ENCODE data around the gene FCHSD1. TPM values are rescaled to one million over a fixed set of nuclear protein-coding genes. Genes with fewer than 3 reads are reported as not detected.

Gene FCHSD1
- total RNA-seq, 1 donor from 2014 or later: 28.9 TPM

GRCh38 chr5:141672841-141673813 is 21.9 kb upstream of the FCHSD1 start:
- no peak for DNase-seq (ENCODE audit: low read depth)

GRCh38 chr5:141672071-141672840 is 21.0 kb upstream of the FCHSD1 start:
- no peak for DNase-seq (ENCODE audit: low read depth)

- DNase-seq (ENCODE audit: low read depth): no peak
These were observed 18.3 kb upstream of the FCHSD1 start for GRCh38 chr5:141669520-141669919.

- no peak for DNase-seq (ENCODE audit: low read depth)
These were observed 17.5 kb upstream of the FCHSD1 start for GRCh38 chr5:141668601-141669265.

- no peak for DNase-seq (ENCODE audit: low read depth)
These were observed 15.1 kb upstream of the FCHSD1 start for GRCh38 chr5:141665995-141666940.

GRCh38 chr5:141664733-141665461 is 13.7 kb upstream of the FCHSD1 start:
- DNase-seq (ENCODE audit: low read depth): peak; percentile 48

GRCh38 chr5:141663506-141663905 is 12.3 kb upstream of the FCHSD1 start:
- no peak for DNase-seq (ENCODE audit: low read depth)

- no peak for DNase-seq (ENCODE audit: low read depth)
These were observed 10.8 kb upstream of the FCHSD1 start for GRCh38 chr5:141662028-141662427.

- DNase-seq (ENCODE audit: low read depth): peak; percentile 91
These were observed 6.8 kb upstream of the FCHSD1 start for GRCh38 chr5:141657937-141658545.

GRCh38 chr5:141657404-141657803 is 6.2 kb upstream of the FCHSD1 start:
- no peak for DNase-seq (ENCODE audit: low read depth)

GRCh38 chr5:141656396-141656795 is 5.2 kb upstream of the FCHSD1 start:
- DNase-seq (ENCODE audit: low read depth): no peak

GRCh38 chr5:141655020-141655419 is 3.8 kb upstream of the FCHSD1 start:
- DNase-seq (ENCODE audit: low read depth): no peak

- peak; percentile 60 for DNase-seq (ENCODE audit: low read depth)
These were observed 3.1 kb upstream of the FCHSD1 start for GRCh38 chr5:141654298-141654697.

GRCh38 chr5:141651728-141652105 is 499 bp upstream of the FCHSD1 start:
- no peak for DNase-seq (ENCODE audit: low read depth)

- no peak for DNase-seq (ENCODE audit: low read depth)
These were observed 1.2 kb downstream of the FCHSD1 start for GRCh38 chr5:141649972-141650371.

- no peak for DNase-seq (ENCODE audit: low read depth)
These were observed 2.0 kb downstream of the FCHSD1 start for GRCh38 chr5:141649056-141649688.

- DNase-seq (ENCODE audit: low read depth): no peak
These were observed 3.4 kb downstream of the FCHSD1 start for GRCh38 chr5:141647851-141648250.

- DNase-seq (ENCODE audit: low read depth): no peak
These were observed 4.0 kb downstream of the FCHSD1 start for GRCh38 chr5:141647242-141647641.

GRCh38 chr5:141646026-141646425 is 5.2 kb downstream of the FCHSD1 start:
- no peak for DNase-seq (ENCODE audit: low read depth)

Measured in renal cortical epithelial cell (primary cell).